Left colon (tissue), 2 donors: Measurements from ENCODE around the gene LRTM2. TPM values are rescaled to one million over a fixed set of nuclear protein-coding genes. Genes with fewer than 3 reads are reported as not detected.
"Not testable (repeated sequence)": the region's sequence is repeated elsewhere in the genome, so short reads cannot be mapped to it uniquely, and the experiment has no call there.

Source experiments
- ATAC-seq: fragments of 200-7000 bp; cut with Tn5 transposase; one replicate; pipeline ENCODE4 v1.9.1; 2020; ENCODE audit warnings: mild to moderate bottlenecking, moderate library complexity
- DNase-seq, 2 donors: peaks; one replicate each; pipeline ENCODE4 v3.0.0-alpha.2; 2020
- intact Hi-C, 2 donors: fragments of 100-400 bp; cut with DNase I in 1 of 2; cut with micrococcal nuclease in 1 of 2; formaldehyde crosslinking; loops; one replicate each; pipeline versions ENCODE4 v1.11.2 to v1.14.0; 2022; cut with DNase I, micrococcal nuclease
- total RNA-seq, 2 donors: library from RNA; stranded (reverse); fragmentation: NEBNext Ultra II Directional; extraction: Animal tissue kit (Norgen Biotek cat#: 25700); gene quantifications; one replicate each; pipeline ENCODE4 v1.2.1, GENCODE V29; 2021
- donor health status: DM: no; HTN: no; CAD: no.
- donor health status: DM: yes; HTN: yes; CAD: no.

The LRTM2 gene
- total RNA-seq, 2 donors from 2014 or later = not detected

DNA sequence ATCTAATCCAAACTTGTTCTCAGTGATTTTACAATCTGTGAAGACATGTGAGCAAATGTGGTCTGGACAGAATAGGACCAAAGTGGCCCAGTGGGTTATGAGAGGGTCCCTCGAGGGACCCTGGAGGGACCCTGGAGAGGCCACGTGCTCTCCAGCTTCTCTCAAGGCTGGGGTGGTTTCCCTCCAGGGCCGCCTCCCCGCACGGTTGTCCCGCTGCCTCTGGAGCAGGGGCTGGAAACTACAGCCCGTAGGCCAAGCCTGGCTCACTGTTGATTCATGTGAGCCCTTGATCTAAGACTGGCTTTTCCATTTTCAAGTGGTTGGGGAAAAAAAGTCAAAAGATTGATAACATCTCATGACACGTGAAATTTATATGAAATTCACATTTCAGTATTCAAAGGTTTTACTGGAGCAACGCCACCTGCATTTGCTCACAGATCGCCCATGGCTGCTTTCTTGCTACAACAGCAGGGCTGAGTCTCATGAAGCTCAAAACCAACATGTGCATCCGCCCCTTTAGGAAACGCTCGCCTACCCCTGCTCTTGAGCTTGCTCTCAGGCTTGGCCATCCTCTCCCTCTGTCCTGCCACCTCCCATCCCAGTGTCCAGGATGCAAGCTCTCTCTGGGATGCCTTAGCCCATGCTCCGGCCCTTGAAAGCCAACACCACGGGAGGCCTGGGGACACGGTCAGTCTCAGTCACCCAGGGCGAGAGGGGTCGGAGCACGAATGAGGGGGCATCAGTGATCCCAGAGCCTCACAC is 12.1 kb upstream of the LRTM2 start:
- intact Hi-C loops = no loop called here
- DNase-seq (no peak), ATAC-seq (no peak)

DNA sequence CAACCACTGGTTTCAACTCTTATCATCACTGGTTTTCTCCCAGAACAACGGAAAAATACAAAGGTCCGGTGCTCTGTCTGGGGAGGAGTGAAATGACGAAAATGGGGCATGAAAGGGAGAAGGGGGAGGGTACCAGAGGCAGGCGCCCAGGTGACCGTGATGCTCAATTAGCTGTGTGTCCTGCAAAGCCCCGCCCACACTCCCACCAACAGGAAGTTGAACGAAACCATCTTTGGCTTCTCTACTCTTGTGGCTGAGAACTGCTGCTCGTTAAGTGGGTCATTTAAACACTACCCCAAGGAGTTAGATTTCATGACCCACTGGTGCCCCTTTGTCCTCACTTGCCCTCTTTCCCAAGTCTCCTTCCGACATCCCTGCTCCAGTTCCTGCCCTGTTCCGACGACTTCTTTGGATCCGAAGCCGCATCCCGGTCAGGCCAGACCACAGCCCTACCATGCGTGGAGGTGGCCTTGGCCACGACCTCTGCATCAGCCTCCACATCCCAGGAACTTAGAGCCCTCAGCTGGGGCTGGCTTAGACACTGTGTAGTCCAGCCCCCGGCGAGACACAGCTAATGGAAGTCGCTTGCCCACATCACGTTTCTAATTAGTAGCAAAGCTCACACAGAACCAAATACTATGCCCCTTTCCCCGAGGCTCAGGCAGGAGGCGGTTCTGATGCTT is 11.4 kb upstream of the LRTM2 start:
- intact Hi-C loops = no loop called here
- ATAC-seq = no peak
- no peak for DNase-seq

DNA sequence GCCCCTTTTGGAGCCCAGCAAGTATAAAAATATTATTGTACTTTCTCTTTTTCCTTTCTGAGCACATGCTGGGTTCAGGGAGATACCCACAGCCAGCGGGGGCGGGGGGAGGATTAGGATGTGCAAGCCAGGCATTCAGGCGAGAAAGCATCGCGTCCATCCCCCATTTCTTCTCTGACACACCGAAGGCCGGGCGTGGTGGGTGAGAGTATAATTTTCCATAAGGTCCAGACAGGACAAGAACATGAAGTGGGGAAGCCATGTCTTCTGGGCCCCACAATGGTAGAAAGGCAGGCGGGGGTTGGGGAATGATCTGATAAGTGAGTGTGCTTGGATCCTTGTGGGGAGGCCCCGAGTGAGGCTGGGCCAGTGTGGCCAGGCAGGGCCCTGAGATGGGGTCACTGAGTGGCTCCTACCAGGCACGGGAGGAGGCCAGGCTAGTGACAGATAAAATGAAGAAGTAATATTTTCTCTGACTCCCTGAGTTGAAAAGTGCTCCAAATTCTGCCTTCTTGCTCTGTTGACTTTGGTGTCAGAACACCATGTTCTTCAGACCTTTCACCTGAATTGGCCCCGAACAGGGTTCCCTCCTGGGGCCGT is 10.7 kb upstream of the LRTM2 start:
- DNase-seq = no peak
- intact Hi-C loops = no loop called here
- ATAC-seq = no peak

DNA sequence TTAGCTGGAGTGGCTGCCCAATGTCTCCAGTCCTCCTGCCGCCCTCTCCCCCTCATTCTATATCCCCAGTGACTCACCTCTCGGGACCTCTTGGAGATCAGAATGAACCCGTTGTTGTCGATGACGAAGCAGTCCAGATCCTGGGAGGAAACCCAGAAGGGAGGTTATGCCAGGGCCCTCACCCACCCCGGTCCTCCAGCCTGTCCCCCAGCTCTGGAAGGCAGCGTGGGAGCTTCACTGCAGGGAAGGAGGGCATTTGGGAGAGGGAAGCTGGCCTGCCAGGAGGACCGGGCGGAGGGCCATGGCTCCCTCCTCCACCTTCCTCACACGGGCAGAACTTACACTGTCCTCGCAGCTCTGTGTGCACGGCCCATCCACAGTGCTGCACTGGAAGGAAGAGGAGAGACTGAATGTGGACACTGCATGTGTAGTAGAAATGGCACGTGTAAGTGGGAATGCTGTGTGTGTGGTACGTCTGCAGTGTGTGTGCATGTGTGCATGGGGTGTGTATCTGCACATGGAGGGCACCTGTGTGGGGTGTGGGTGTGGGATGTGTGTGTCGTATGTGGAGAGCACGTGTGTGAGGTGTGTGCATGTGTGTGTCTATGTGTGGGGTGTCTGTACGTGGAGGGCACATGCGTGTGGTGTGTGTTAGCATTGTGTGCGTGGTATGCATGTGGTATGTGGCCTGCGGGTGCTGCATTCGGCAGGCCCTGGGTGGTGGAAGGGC is 10.0 kb upstream of the LRTM2 start:
- ATAC-seq = no peak
- intact Hi-C loops = no loop called here
- no peak for DNase-seq

DNA sequence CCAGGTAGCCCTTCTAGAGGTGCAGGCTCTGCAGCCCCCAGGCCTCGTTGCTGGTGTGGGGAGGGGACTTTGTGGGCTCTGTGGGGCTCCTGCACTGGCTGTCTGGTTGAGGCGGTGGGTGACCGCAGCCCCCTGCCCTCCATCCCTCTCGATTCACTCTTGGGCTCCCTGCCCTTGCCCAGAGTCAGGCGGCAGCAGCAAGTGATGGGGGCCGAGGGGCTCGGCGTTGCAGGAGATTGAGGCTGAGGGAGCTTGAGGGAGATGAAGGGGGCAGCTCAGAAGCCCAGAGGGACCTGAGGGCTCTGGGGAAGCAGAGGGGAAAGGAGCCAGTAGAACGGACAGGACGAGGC is 9.5 kb upstream of the LRTM2 start:
- DNase-seq (no peak), ATAC-seq (no peak)

DNA sequence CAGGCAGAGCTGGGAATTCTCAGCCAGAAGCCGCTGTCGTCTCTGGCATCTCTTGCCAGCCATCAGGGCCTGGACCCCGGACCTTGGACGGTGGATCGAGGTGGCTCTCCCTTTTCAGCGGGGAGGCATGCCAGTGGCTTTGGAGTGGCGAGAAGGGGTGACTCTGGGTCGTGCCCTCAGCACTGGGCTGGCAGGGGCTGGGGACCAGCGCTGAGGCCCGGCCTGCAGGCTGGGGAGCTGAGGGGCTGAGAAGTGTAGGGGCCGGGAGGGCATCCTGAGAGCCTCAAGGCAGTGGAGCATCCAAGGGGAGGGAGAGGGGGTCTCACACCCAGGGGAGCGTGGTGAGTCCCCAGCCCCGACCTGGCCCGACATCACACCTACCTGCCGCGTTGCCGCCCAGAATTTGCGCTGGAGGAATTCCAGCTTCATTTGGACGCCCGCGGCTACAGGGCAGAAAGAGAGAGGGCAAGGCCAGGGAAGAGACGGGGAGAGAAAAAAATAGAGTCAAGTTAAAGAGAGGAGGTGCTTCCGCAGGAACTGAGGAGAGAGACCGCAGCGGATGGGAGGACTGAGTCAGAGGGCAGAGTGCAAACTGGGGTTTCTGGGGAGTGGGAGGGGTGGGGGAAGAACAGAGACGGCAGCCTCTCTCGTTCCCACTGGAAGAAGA is 9.0 kb upstream of the LRTM2 start:
- intact Hi-C loops = no loop called here
- no peak for DNase-seq
- no peak for ATAC-seq

More for the DNA sequence above, 9.5 kb upstream of the LRTM2 start:
- intact Hi-C loops = no loop called here

DNA sequence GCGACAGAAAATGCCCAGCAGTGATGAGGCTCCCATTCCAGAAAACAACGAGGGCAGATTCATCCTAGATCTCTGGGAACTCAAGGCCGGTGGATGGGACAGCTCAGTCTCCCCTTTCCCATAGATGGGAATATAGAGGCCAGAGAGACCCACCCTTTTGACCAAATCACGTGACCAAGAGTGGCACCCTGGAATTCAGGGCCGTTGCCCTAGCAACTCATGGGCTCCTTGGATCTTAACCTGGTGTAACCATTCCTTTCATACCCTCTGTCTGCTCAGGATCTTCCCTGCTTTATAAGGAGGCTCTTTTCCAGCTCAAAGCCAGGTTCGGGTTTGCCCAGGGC is 8.4 kb upstream of the LRTM2 start:
- ATAC-seq = no peak

DNA sequence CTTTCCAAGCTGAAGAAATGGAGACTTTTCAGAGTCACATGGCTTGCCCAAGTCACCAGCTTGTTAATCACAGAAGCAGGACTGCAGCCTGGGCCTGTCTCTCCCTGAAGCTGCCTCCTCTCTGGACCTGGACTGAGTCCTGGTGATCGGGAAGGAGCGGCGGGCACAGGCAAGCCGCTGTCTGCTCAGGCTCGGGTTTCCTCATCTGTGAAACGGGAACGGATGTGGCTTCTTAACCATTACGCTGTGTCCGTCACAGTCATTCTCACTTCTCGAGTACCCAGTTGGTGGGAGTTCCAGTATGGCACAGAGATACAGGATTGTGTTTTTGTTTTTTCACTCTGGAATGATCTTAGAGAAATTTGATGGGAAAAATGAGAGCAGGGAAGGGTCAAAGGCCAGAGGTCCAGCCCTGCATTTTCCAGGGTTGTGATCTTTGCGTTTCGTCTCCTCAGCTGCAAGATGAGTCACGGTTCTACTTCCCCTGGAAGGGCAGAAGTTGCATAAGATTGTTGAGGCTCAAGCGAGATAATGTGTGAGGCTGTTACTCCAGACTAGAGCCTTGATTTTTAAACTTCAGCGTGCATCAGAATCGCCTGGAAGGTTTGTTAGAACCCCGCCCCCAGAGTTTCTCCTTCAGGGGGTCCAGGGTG is 7.6 kb upstream of the LRTM2 start:
- ATAC-seq = no peak
- intact Hi-C loops = no loop called here
- no peak for DNase-seq

More for the DNA sequence above, 8.4 kb upstream of the LRTM2 start:
- no peak for DNase-seq
- intact Hi-C loops = no loop called here

DNA sequence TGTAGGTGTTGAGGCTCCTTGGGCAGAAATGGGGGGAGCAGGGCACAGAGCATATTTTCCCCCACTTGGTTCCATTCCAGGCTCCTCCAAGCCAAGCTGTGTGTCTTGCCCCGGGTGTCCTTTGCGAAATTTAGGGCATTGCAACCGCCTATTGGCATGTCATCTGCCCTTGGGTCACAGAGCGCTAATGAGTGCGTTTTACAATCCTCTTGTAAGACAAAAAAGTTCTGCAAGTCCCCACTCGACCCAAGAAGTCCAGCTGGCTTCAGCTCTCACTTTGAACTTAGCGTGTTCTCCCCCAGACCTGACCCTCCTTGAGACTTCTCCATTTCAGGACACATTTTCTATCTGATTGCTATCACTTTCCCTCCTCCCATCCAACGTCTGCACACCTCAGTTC is 6.1 kb upstream of the LRTM2 start:
- DNase-seq = no peak
- intact Hi-C loops = no loop called here
- ATAC-seq = no peak

DNA sequence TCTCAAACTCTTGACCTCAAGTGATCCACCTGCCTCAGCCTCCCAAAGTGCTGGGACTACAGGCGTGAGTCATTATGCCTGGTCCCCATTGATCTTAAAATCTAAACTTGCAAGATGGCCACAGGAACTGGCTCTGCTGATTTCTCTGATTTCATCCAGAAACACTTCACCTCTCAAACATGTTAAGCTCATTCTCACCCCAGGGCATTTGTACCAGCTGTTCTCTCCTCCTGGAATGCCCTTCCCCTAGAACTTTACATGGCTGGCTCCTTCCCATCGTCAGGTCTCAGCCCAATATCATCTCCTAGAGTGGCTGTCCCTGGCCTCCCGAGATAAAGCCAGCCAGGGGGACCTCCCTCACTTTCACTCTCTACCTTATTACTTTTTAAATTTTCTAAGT is 5.3 kb upstream of the LRTM2 start:
- intact Hi-C loops = no loop called here
- ATAC-seq (no peak), DNase-seq (no peak)

DNA sequence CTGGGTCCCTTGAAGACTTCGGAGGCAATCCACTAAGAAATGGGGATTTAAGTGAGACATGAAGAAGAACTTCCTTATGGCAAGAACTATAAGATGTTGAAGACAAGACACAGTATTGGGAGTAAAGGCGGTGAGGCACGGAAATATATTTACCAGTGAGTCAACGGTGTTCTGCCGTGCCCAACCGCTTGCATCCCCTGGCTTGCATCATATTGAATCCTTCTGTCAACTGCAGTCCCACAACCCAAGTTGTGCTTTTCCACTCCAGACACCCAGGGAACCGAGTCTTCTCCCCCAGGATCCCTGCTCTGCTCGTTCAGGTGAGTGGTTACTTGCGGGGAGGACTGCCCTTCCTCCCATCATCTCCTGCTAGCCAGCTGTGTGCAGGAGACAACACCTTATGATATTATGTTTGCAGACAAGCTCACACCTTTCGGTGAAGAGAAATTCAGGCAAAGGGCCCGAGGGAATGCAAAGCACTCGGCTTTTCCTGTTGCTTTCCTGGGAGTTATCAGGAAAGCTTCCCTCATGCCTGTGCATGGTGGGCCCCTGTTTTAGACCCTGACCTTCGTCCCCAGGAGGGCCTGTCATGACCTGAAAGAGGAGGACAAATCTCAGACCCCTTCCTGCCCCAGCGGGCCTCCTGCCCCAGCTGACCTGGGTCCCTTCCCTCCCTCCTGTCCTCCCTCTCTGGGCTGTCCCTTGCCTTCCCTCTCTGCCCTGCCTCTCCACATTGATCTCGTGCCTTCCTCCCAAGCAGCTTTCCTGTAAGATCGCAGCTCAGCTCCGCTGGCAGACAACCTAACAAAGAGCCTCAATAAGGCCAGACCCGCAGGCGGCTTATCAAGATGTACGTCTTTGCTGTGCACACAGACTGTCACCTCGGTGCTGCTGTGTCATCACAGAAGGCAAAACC is 4.3 kb upstream of the LRTM2 start:
- ATAC-seq (no peak), DNase-seq (no peak)
- intact Hi-C loops = no loop called here

DNA sequence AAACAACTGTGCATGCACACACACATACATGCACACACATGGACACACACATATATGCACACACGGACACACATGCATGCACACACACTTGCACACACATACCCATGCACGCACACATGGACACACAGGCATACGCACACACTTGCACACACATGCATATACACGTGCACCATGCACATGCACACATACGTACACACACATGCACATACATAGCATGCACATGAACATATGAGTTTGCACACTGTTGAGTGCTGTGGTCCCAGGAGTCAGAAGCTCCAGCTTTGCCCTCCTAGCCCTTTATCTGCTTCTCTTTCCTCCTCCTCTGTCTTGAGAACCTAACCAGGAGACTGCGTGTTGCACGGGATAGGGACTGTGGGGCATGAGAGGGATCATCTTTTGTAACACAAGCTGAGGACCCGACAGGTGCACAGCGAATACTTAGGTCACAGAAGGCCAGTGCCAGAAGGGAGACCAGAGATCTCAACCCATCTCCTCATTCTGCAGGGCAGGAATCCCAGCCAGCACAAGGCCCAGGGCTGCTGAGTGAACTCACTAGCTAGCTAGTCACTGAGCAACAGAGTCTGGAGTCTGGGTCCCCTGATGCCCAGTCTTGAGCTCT is 3.5 kb upstream of the LRTM2 start:
- DNase-seq (no peak), ATAC-seq (no peak)
- intact Hi-C loops = no loop called here

DNA sequence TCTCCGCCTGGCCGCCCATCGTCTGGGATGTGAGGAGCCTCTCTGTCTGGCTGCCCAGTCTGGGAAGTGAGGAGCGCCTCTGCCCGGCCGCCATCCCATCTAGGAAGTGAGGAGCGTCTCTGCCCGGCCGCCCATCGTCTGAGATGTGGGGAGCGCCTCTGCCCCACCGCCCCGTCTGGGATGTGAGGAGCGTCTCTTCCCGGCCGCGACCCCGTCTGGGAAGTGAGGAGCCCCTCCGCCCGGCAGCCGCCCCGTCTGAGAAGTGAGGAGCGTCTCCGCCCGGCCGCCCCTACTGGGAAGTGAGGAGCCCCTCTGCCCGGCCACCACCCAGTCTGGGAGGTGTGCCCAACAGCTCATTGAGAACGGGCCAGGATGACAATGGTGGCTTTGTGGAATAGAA is 2.4 kb upstream of the LRTM2 start:
- intact Hi-C loops, ATAC-seq, DNase-seq: not testable (repeated sequence)

DNA sequence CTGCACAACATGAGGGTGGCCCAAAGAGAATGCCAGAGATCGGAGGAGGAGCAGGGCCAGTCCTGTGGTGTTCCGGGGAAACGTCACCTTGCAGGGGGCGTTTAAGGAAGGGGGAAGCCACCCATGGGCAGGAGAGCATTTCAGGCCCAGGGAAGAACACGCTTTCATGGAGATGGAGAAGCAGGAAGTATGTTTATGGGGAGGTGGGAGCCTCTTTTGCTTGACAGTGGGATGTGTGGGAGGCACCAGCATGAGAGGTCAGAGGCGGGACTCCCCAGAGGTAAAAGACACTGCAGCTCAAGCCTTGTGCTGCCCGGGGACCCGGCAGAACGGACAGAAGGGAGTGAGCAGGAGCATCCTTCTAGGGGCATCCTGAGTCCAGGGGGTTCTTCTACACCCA is 1.3 kb upstream of the LRTM2 start:
- DNase-seq (no peak), ATAC-seq (no peak)
- intact Hi-C loops = no loop called here

DNA sequence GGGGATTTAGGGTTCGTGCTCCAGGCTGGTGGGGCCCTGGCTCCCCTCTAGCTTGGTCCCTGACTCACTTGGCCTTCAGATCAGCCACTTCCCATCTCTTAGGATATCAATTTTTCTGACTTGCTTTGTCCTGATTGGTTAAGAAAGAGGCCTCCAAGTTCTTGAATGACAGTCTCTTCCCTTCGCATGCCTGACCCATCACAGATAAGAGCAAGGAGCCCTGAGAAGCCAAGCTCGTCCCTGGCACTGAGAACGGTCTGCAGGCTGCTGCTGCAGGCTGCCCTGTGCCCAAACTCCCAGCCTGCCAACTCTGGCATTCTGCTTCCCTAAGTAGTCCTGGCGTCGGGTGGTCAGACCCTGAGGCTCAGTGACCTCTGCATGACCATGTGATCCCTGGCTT is 794 bp upstream of the LRTM2 start:
- DNase-seq (no peak), ATAC-seq (no peak)
- intact Hi-C loops = no loop called here

DNA sequence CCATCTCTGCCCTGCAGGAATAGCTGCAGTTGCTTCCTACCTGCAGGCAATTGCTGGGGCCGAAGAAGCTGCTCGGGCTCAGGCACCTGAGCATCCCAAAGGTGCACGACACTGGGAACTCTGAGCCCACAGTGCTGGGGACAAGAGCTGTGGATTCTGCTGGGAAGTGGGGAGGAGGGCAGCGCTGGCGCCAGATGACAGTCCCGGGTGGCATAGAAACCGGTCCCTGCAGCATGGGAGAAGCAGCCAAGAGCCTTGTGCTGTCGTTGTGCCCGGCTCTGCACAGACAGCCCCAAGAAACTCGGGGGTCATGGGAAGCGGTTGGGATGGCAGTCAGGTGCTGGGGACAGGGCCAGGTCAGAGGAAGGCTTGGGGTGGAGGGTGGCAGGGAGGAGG is 529 bp downstream of the LRTM2 start:
- intact Hi-C loops = loop anchor here in 1 of 2 donors (10.0 kb wide), 1 partner anchor 94 kb away; the partner anchor contains the start of gene CACNA2D4
- ATAC-seq = no peak
- DNase-seq = no peak

DNA sequence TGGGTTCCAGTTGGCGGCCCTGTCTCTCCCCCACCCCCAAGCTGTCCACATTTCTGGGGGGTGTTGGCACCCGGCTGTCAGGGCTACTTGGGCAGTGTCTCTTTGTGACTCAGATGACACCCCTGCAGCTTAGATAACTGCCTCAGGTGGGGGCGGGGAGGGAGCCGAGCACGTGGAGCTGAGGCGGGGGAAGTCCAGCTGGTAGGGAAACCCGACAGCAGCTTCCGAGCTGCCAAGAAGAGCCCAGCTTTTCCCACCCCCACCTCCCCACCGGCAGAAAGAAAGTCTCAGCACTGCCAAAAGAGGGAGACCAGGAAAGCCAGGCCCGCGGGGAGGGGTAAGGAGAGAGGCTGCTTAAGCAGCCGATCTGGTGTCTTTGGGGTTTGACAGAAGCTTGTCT is 1.4 kb downstream of the LRTM2 start:
- DNase-seq (no peak), ATAC-seq (no peak)
- intact Hi-C loops = loop anchor here in 1 of 2 donors (10.0 kb wide), 1 partner anchor 93 kb away; the partner anchor contains the start of gene CACNA2D4
